ENCODE measurements around the gene GAREM1. TPM values are rescaled to one million over a fixed set of nuclear protein-coding genes. Genes with fewer than 3 reads are reported as not detected.

Gene GAREM1
- total RNA-seq, 1 experiment from 2014 or later = 11.1 TPM

DNA sequence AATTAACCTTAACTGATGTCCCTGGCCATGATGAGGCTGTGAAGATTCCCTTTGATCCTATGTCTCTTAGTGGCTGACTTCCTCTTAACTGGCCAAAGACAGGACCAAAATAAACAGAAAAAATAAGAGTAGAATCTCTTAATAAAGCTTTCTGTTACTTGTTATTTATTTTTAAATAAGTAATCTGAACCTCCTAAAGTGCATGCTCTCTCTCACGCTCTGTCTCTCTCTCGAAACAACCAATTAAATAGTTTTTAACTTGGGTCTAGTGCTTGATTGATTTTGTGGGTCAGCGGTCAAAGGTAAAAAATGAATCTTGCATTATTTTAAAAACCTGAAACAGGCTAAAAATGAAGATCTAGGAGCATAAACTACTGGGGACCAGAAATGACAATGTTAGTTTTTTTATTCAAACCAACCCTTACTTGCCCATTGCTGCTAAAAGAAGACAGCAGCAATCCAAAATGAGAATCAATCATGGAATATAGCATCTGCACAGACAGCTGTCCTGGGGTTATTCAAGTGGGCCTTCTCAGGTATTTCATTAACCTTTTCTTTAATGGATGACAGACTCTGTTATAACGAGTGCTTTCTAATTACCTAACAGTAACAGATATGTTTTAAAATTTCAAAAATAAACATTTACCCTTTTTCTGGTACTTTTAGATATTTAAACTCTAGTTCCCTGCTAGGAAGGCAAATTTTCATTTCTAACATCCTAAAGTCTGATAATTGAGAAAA is 11.2 kb downstream of the GAREM1 start:
- H3K9me3 ChIP-seq (ENCODE audit: control insufficient read depth in 1 of 2, insufficient read depth in 1 of 2, low read depth in 1 of 2, low read length in 2 of 2) = no peaks in the 10 kb centered on the region
- ATAC-seq = no peak

More for the DNA sequence above, 11.2 kb downstream of the GAREM1 start:
- DNase-seq (ENCODE audit: low read depth, low spot score) = no peak
- H3K4me3 ChIP-seq (replicated peaks in 1 of 2; ENCODE audit: low read depth in 1 of 2, low read length in 2 of 2) = no peak overlapping the region
- no peak overlapping the region for H3K9ac ChIP-seq (ENCODE audit: low read length)
- no TSS peak for BruUV-seq (replicated peaks)
- ChIA-PET RAD21 (ENCODE audit: low non-redundant PET in 1 of 2, low total read pairs in 2 of 2, uncharacterized antibody in 2 of 2, unreplicated experiment in 2 of 2) (no interaction called here), CTCF (interaction anchor here (1.0 kb wide), 2 partner anchors 11 to 20 kb away, joined by 3 to 4 read pairs; partner anchors contain the start of gene GAREM1), POLR2A (no interaction called here)
- H2AFZ ChIP-seq (ENCODE audit: low read depth, low read length, poor library complexity, severe bottlenecking) = no peak overlapping the region
- TF ChIP-seq CBX3 (IDR thresholded peaks at IDR 0.05; ENCODE audit: low read depth) (no peak), POLR2AphosphoS5 (IDR thresholded peaks at IDR 0.05; ENCODE audit: low read depth, low read length) (no peak), SP1 (IDR thresholded peaks at IDR 0.05; ENCODE audit: low read depth) (no peak), EZH2phosphoT487 (IDR thresholded peaks at IDR 0.05; ENCODE audit: borderline replicate concordance) (no peak), CEBPB (IDR thresholded peaks at IDR 0.05; ENCODE audit: low read depth) (no peak), ELF1 (IDR thresholded peaks at IDR 0.05; ENCODE audit: borderline replicate concordance, low read depth) (no peak), FOSL1 (IDR thresholded peaks at IDR 0.05; ENCODE audit: low read depth) (no peak), SIN3A (IDR thresholded peaks at IDR 0.05; ENCODE audit: low read depth) (no peak), EZH2 (IDR thresholded peaks at IDR 0.05) (no peak), MAX (IDR thresholded peaks at IDR 0.05) (no peak), TCF7L2 (IDR thresholded peaks at IDR 0.05; ENCODE audit: borderline replicate concordance, extremely low read depth, insufficient read depth, insufficient read length) (no peak), YY1 (IDR thresholded peaks at IDR 0.05; ENCODE audit: extremely low read depth, insufficient replicate concordance, low read depth, low read length) (no peak), EGR1 (IDR thresholded peaks at IDR 0.05; ENCODE audit: low read depth) (no peak), CTCF (IDR thresholded peaks at IDR 0.05 in 2 of 3, conservative IDR thresholded peaks at IDR 0.05 in 1 of 3; ENCODE audit: borderline replicate concordance in 1 of 3, insufficient read depth in 1 of 3, low read depth in 2 of 3, low read length in 2 of 3) (no peak), ZNF274 (IDR thresholded peaks at IDR 0.05; ENCODE audit: low read depth, low read length) (no peak), ZFX (IDR thresholded peaks at IDR 0.05) (no peak), JUND (IDR thresholded peaks at IDR 0.05) (no peak), SRF (IDR thresholded peaks at IDR 0.05; ENCODE audit: low read depth) (no peak)
- TF ChIP-seq, protein P1, sequence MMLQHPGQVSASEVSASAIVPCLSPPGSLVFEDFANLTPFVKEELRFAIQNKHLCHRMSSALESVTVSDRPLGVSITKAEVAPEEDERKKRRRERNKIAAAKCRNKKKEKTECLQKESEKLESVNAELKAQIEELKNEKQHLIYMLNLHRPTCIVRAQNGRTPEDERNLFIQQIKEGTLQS (IDR thresholded peaks at IDR 0.05) = no peak
- TF ChIP-seq, protein P2, sequence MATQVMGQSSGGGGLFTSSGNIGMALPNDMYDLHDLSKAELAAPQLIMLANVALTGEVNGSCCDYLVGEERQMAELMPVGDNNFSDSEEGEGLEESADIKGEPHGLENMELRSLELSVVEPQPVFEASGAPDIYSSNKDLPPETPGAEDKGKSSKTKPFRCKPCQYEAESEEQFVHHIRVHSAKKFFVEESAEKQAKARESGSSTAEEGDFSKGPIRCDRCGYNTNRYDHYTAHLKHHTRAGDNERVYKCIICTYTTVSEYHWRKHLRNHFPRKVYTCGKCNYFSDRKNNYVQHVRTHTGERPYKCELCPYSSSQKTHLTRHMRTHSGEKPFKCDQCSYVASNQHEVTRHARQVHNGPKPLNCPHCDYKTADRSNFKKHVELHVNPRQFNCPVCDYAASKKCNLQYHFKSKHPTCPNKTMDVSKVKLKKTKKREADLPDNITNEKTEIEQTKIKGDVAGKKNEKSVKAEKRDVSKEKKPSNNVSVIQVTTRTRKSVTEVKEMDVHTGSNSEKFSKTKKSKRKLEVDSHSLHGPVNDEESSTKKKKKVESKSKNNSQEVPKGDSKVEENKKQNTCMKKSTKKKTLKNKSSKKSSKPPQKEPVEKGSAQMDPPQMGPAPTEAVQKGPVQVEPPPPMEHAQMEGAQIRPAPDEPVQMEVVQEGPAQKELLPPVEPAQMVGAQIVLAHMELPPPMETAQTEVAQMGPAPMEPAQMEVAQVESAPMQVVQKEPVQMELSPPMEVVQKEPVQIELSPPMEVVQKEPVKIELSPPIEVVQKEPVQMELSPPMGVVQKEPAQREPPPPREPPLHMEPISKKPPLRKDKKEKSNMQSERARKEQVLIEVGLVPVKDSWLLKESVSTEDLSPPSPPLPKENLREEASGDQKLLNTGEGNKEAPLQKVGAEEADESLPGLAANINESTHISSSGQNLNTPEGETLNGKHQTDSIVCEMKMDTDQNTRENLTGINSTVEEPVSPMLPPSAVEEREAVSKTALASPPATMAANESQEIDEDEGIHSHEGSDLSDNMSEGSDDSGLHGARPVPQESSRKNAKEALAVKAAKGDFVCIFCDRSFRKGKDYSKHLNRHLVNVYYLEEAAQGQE (IDR thresholded peaks at IDR 0.05; ENCODE audit: low read depth) = no peak
- H3K27me3 ChIP-seq (ENCODE audit: insufficient read depth, low read length) = no peaks in the 10 kb centered on the region
- no peaks in the 10 kb centered on the region for H4K20me1 ChIP-seq (ENCODE audit: insufficient read depth)
- H3K79me2 ChIP-seq (ENCODE audit: insufficient read depth, low read length) = no peaks in the 10 kb centered on the region; the same call in 1 of the 2 replicates
- H3K36me3 ChIP-seq (ENCODE audit: control insufficient read depth in 1 of 2, insufficient read depth in 2 of 2, low read length in 2 of 2) = no peaks in the 10 kb centered on the region
- intact Hi-C loops (cut with micrococcal nuclease) = no loop called here
- 0 out of 2 replicates have a peak, but pooled peaks cover 3% of the 10 kb centered on the region for H3K9me2 ChIP-seq (ENCODE audit: insufficient read depth)
- no peak overlapping the region for H3K4me2 ChIP-seq (ENCODE audit: low read length)
- H3K27ac ChIP-seq (ENCODE audit: low read depth, low read length) = no peak overlapping the region
- H3K4me1 ChIP-seq (ENCODE audit: control insufficient read depth in 1 of 2, insufficient read depth in 2 of 2, low read length in 2 of 2) = no peaks in the 10 kb centered on the region

All from HCT116 (cell line).